ENCODE results near the gene ADPRM.

DNA sequence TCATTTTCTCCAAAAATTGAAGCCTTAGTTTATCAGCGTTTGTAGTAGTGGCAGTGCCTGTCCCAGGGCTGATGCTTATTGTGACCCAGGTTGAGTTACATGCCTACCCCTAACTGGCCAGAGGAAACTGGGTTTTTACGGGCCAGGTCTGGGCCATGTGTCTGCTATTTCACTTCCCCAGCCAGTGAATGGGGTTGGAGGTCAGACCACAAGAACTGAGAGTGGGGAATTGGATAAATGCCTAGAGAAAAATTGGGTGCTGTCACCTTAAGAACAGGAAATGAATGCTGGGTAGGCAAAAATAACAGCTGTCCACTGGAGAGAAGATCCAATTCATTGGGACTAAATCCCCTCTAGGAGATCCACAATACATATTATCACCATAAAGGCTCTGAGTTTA is 5.2 kb downstream of the ADPRM start:
- TF ChIP-seq, protein P1, sequence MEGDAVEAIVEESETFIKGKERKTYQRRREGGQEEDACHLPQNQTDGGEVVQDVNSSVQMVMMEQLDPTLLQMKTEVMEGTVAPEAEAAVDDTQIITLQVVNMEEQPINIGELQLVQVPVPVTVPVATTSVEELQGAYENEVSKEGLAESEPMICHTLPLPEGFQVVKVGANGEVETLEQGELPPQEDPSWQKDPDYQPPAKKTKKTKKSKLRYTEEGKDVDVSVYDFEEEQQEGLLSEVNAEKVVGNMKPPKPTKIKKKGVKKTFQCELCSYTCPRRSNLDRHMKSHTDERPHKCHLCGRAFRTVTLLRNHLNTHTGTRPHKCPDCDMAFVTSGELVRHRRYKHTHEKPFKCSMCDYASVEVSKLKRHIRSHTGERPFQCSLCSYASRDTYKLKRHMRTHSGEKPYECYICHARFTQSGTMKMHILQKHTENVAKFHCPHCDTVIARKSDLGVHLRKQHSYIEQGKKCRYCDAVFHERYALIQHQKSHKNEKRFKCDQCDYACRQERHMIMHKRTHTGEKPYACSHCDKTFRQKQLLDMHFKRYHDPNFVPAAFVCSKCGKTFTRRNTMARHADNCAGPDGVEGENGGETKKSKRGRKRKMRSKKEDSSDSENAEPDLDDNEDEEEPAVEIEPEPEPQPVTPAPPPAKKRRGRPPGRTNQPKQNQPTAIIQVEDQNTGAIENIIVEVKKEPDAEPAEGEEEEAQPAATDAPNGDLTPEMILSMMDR (IDR thresholded peaks at IDR 0.05 in 4 of 5, conservative IDR thresholded peaks at IDR 0.05 in 1 of 5): no peak
- TF ChIP-seq POLR2A (IDR thresholded peaks at IDR 0.05): no peak

All from gastrocnemius medialis (tissue), 4 donors.